Adrenal gland (tissue), 12 donors: Measurements from ENCODE around the gene ZSCAN12. TPM values are rescaled to one million over a fixed set of nuclear protein-coding genes. Genes with fewer than 3 reads are reported as not detected.

Experiments used
- DNase-seq, 7 donors: peaks; one replicate each; pipeline ENCODE4 v3.0.0-alpha.2; 2019 to 2020
- H3K27ac ChIP-seq, 5 donors: fragments of 200-600 bp; sonication (generic) in 4 of 5; 1 replicate in 3 of 5; 2 replicates in 2 of 5; pipeline versions ENCODE4 v1.5.1 to v1.8.0; 2016 to 2020; ENCODE audit warnings: mild to moderate bottlenecking in 1 of 5
- H3K27me3 ChIP-seq: fragments of 200-600 bp; 2 replicates; pipeline ENCODE4 v1.8.0; 2021
- H3K36me3 ChIP-seq, 2 donors: fragments of 200-600 bp; replicated peaks in 1 of 2; 1 replicate in 1 of 2; 2 replicates in 1 of 2; pipeline versions ENCODE4 v1.5.1 to v1.8.0; 2018 to 2022
- H3K4me1 ChIP-seq, 2 donors: fragments of 200-600 bp; replicated peaks in 1 of 2; 1 replicate in 1 of 2; 2 replicates in 1 of 2; pipeline versions ENCODE4 v1.5.1 to v1.8.0; 2018 to 2021
- H3K4me3 ChIP-seq, 4 donors: fragments of 200-600 bp; sonication (generic) in 3 of 4; one replicate each; pipeline ENCODE4 v1.5.1; 2016 to 2018
- H3K9me3 ChIP-seq, 3 donors: fragments of 200-600 bp; sonication (generic) in 1 of 3; replicated peaks in 1 of 3; 1 replicate in 2 of 3; 2 replicates in 1 of 3; pipeline versions ENCODE4 v1.5.1 to v1.8.0; 2016 to 2021
- POLR2A ChIP-seq, 2 donors: fragments of 450-650 bp; IDR thresholded peaks; one replicate each; pipeline ENCODE4 v1.6.1; 2017; ENCODE audit warnings: antibody characterized with exemption in 2 of 2, mild to moderate bottlenecking in 2 of 2, moderate library complexity in 1 of 2
- WGBS, 4 donors: extraction: QIAGEN DNeasy Blood & Tissue Kit in 2 of 4; methylation state at CpG; one replicate each; pipeline versions ENCODE4 v1.1.5 to v1.1.7; 2013 to 2017; 5-methylcytosine and 5-hydroxymethylcytosine counted together
- intact Hi-C, 2 donors: fragments of 100-400 bp; cut with DNase I; formaldehyde crosslinking; loops; one replicate each; pipeline versions ENCODE4 v1.14.1 to v1.15.0; 2022 to 2023
- polyA plus RNA-seq, 3 donors: library from polyadenylated mRNA; stranded (reverse); fragments of 200-250 nt in 2 of 3; fragments of 350-450 nt in 1 of 3; fragmentation: Illumina TruSeq in 1 of 3; extraction: RNeasy Lipid Tissue Mini Kit (QIAGEN cat#74804) in 1 of 3; gene quantifications; one replicate each; pipeline ENCODE4 v1.2.3, GENCODE V29; 2013 to 2014
- total RNA-seq, 9 donors: library from RNA; depleted of rRNA in 4 of 9; stranded (reverse); fragments of >200 nt in 4 of 9; fragments of 120-200 nt in 1 of 9; fragmentation: NEBNext Ultra II Directional in 1 of 9; extraction: Animal tissue kit (Norgen Biotek cat#: 25700) in 1 of 9; gene quantifications; one replicate each; pipeline versions ENCODE4 v1.1.0 to v1.2.4, GENCODE V29; 2013 to 2023
- TF ChIP-seq, protein P1 (sequence below), 6 experiments: fragments of 450-650 bp in 4 of 6; fragments of 200-600 bp in 2 of 6; sonication (generic) in 1 of 6; IDR thresholded peaks; 1 replicate in 5 of 6; 2 replicates in 1 of 6; pipeline versions ENCODE4 v1.5.1 to v1.8.0; 2016 to 2021; ENCODE audit warnings: antibody characterized with exemption in 6 of 6, mild to moderate bottlenecking in 2 of 6, moderate library complexity in 1 of 6
- donor health status: healthy with polysubstance abuse.
- donor health status: Bipolar disorder and iron deficiency.
- donor health status: DM: yes; HTN: yes; CAD: no.
- donor health status: DM: no; HTN: no; CAD: no.
- donor health status: DM: no; HTN: no; CAD: no.
- donor health status: DM: yes; HTN: yes; CAD: no.

The ZSCAN12 gene
- total and polyA plus RNA-seq, 12 donors = 1.0 to 10.7 (median 4.6) TPM

DNA sequence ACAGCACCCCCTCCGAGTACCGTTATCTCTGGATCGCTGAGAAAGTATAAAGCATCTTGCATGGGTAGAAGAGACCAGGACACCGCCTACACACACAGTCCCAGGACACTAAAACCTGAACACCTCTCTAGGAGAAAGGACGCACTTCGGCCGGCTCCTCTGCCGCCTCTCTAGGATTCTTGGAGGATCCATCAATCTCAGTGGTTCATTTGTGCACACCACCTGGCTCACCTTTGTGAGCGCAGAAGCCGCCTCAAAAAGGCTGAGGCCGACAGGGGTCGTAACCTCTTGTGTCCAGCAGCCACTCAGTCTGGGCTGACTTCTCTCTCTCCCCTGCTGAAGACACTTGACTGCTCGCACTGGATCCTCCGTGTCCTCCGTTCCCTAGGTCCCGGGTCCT is 30.2 kb upstream of the ZSCAN12 start:
- Histone ChIP-seq H3K36me3 (no peaks in the 10 kb centered on the region), H3K27ac (no peak overlapping the region), H3K27me3 (no peaks in the 10 kb centered on the region), H3K4me3 (no peak overlapping the region), H3K4me1 (no peaks in the 10 kb centered on the region), H3K9me3 (no peaks in the 10 kb centered on the region)
- no peak for DNase-seq
- WGBS, 4 donors = 86 to 94% (median 92%) methylated on average over 15 to 16 of the region's 16 CpGs
- intact Hi-C loops = no loop called here
- TF ChIP-seq, protein P1, sequence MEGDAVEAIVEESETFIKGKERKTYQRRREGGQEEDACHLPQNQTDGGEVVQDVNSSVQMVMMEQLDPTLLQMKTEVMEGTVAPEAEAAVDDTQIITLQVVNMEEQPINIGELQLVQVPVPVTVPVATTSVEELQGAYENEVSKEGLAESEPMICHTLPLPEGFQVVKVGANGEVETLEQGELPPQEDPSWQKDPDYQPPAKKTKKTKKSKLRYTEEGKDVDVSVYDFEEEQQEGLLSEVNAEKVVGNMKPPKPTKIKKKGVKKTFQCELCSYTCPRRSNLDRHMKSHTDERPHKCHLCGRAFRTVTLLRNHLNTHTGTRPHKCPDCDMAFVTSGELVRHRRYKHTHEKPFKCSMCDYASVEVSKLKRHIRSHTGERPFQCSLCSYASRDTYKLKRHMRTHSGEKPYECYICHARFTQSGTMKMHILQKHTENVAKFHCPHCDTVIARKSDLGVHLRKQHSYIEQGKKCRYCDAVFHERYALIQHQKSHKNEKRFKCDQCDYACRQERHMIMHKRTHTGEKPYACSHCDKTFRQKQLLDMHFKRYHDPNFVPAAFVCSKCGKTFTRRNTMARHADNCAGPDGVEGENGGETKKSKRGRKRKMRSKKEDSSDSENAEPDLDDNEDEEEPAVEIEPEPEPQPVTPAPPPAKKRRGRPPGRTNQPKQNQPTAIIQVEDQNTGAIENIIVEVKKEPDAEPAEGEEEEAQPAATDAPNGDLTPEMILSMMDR (IDR thresholded peaks at IDR 0.05) = no peak
- TF ChIP-seq POLR2A (IDR thresholded peaks at IDR 0.05) = no peak

DNA sequence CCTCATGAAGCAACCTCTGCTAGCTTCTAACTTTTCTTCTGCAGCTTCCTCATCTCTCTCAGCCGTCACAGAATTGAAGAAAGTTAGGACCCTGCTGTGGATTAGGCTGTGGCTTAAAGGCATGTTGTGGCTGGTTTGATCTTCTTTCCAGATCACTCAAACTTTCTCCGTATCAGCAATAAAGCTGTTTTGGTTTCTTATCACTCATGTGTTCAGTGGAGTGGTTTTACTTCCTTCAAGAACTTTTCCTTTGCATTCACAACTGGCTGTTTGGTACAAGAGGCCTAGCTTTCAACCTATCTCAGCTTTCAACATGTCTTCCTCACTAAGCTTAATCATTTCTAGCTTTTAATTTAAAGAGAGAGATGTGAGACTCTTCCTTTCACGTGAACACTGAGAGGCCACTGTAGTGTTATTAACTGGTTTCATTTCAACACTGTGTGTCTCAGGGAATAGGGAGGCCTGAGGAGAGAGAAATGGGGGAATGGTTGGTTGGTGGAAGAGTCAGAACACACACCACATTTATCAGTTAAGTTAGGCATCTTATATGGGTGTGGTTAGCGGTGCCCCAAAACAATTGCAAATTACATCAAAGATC is 26.5 kb upstream of the ZSCAN12 start:
- intact Hi-C loops = no loop called here
- no peak for DNase-seq
- whole genome bisulfite sequencing, 4 donors = 81 to 93% (median 91%) methylated on average over 4 of the region's 4 CpGs
- Histone ChIP-seq H3K27me3 (no peaks in the 10 kb centered on the region), H3K9me3 (no peaks in the 10 kb centered on the region), H3K36me3 (no peaks in the 10 kb centered on the region), H3K4me1 (no peaks in the 10 kb centered on the region), H3K27ac (no peak overlapping the region), H3K4me3 (no peak overlapping the region)
- TF ChIP-seq, protein P1 (IDR thresholded peaks at IDR 0.05) = no peak
- TF ChIP-seq POLR2A (IDR thresholded peaks at IDR 0.05) = no peak

DNA sequence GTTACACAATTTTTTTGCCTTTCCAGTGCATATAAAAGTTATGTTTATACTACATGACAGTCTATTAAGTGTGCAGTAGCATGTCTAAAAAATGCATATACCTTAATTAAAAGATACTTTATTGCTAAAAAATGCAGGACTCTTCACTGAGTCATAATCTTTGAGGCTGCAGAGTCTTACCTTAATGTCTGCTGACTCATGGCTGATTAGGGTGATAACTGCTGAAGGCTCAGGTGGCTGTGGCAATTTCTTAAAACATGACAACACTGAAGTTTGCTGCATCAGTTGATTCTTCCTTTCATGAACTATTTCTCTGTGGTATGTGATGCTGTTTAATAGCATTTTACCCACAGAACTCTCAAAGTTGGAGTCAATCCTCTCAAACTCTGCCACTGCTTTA is 24.6 kb upstream of the ZSCAN12 start:
- H3K4me1 ChIP-seq = no peaks in the 10 kb centered on the region
- H3K4me3 ChIP-seq = no peak overlapping the region
- H3K9me3 ChIP-seq = no peaks in the 10 kb centered on the region
- DNase-seq = no peak
- no peak overlapping the region for H3K27ac ChIP-seq
- TF ChIP-seq POLR2A (IDR thresholded peaks at IDR 0.05) = no peak
- TF ChIP-seq, protein P1 (IDR thresholded peaks at IDR 0.05) = no peak
- intact Hi-C loops = no loop called here
- H3K36me3 ChIP-seq = no peaks in the 10 kb centered on the region
- no peaks in the 10 kb centered on the region for H3K27me3 ChIP-seq

GRCh38 chr6:28423546-28423945 is 24.0 kb upstream of the ZSCAN12 start:
- no peak for TF ChIP-seq POLR2A (IDR thresholded peaks at IDR 0.05)
- TF ChIP-seq, protein P1 (IDR thresholded peaks at IDR 0.05) = no peak
- no peak overlapping the region for H3K27ac ChIP-seq
- intact Hi-C loops = no loop called here
- no peaks in the 10 kb centered on the region for H3K9me3 ChIP-seq
- H3K4me1 ChIP-seq = no peaks in the 10 kb centered on the region
- no peaks in the 10 kb centered on the region for H3K27me3 ChIP-seq
- no peak overlapping the region for H3K4me3 ChIP-seq
- H3K36me3 ChIP-seq = no peaks in the 10 kb centered on the region
- WGBS, 4 donors = 93 to 100% (median 98%) methylated on average over 1 of the region's 1 CpG
- no peak for DNase-seq
